NCI-H2196 treated with DMSO at 0.1 percent for 48 hours (cell line): ENCODE measurements around the gene RNASE12.
A peak's percentile ranks its signal among the peaks of the same experiment; 100 is the strongest.
"Not testable (repeated sequence)": the region's sequence is repeated elsewhere in the genome, so short reads cannot be mapped to it uniquely, and the experiment has no call there.

ENCODE experiments used
- DNase-seq: peaks from one replicate; lab custom pipeline; 2025; ENCODE audit not compliant: unreplicated experiment; lab: John Stamatoyannopoulos, UW

Gene RNASE12

GRCh38 chr14:20614038-20614840 is 23.1 kb upstream of the RNASE12 start:
- DNase-seq = no peak

GRCh38 chr14:20613094-20614037 is 22.2 kb upstream of the RNASE12 start:
- DNase-seq = peak; percentile 83

GRCh38 chr14:20612403-20612802 is 21.2 kb upstream of the RNASE12 start:
- DNase-seq = no peak

- no peak for DNase-seq
Observed at GRCh38 chr14:20611277-20611676, 20.1 kb upstream of the RNASE12 start.

- peak; percentile 33 for DNase-seq
Observed at GRCh38 chr14:20610002-20610765, 19.0 kb upstream of the RNASE12 start.

- peak; percentile 77 for DNase-seq
Observed at GRCh38 chr14:20609215-20610001, 18.2 kb upstream of the RNASE12 start.

- no peak for DNase-seq
Observed at GRCh38 chr14:20608383-20609110, 17.4 kb upstream of the RNASE12 start.

- no peak for DNase-seq
Observed at GRCh38 chr14:20607617-20608016, 16.4 kb upstream of the RNASE12 start.

- no peak for DNase-seq
Observed at GRCh38 chr14:20606902-20607242, 15.7 kb upstream of the RNASE12 start.

GRCh38 chr14:20606190-20606901 is 15.2 kb upstream of the RNASE12 start:
- no peak for DNase-seq

- no peak for DNase-seq
Observed at GRCh38 chr14:20603813-20604690, 12.9 kb upstream of the RNASE12 start.

GRCh38 chr14:20602583-20602982 is 11.4 kb upstream of the RNASE12 start:
- no peak for DNase-seq

GRCh38 chr14:20601522-20601921 is 10.3 kb upstream of the RNASE12 start:
- DNase-seq = no peak

GRCh38 chr14:20597108-20597507 is 5.9 kb upstream of the RNASE12 start:
- no peak for DNase-seq

GRCh38 chr14:20595726-20596125 is 4.5 kb upstream of the RNASE12 start:
- not testable (repeated sequence) for DNase-seq

GRCh38 chr14:20592574-20592973 is 1.4 kb upstream of the RNASE12 start:
- DNase-seq = no peak

GRCh38 chr14:20587489-20588154 is 3.6 kb downstream of the RNASE12 start, which contains the start of gene RNASE11:
TSS of gene RNASE11 (minus strand) at chr14:20588001.
- no peak for DNase-seq

- DNase-seq = no peak
Observed at GRCh38 chr14:20583908-20584307, 7.3 kb downstream of the RNASE12 start.
